HG02981 (cell line): ENCODE measurements around the gene PCDHB1.
A peak's percentile ranks its signal among the peaks of the same experiment; 100 is the strongest.
"Not testable (repeated sequence)": the region's sequence is repeated elsewhere in the genome, so short reads cannot be mapped to it uniquely, and the experiment has no call there.

ENCODE experiments used
- ATAC-seq: cut with Tn5 transposase; IDR thresholded peaks from one replicate; pipeline ENCODE4 v1.9.1; 2021; ENCODE audit warnings: mild to moderate bottlenecking, moderate library complexity; ENCODE audit not compliant: unreplicated experiment

The PCDHB1 gene

DNA sequence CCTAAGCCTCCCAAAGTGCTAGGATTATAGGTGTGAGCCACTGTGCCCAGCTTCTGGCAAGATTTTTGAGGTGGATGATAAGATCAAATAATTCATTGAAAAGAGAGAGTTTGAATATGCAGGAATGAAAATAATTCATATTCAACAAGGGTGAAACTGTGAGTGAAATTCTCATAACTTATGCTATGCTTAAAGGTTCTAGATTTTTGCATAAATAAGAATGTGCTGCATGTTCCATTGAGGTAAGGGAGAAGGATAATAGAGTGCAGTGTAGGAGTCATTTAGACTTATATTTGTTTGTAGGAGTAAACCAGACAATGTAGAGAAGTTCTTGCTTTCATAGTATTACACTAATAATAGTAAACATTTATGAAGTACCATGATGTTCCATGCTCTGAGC lies 31.1 kb downstream of the PCDHB1 start:
- ATAC-seq, result no peak

GRCh38 chr5:141084487-141084989 lies 33.4 kb downstream of the PCDHB1 start:
- peak; percentile 69 for ATAC-seq

GRCh38 chr5:141094481-141095262 lies 43.5 kb downstream of the PCDHB1 start, which contains the start of gene PCDHB2:
TSS of gene PCDHB2 (plus strand) at chr5:141094615. CDS start at chr5:141094791, 176 bp downstream.
- no peak for ATAC-seq

DNA sequence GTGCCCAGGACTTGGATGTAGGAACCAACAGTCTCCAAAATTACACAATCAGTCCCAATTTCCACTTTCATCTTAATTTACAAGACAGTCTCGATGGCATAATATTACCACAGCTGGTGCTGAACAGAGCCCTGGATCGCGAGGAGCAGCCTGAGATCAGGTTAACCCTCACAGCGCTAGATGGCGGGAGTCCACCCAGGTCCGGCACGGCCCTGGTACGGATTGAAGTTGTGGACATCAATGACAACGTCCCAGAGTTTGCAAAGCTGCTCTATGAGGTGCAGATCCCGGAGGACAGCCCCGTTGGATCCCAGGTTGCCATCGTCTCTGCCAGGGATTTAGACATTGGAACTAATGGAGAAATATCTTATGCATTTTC lies 44.1 kb downstream of the PCDHB1 start:
- ATAC-seq, result no peak

GRCh38 chr5:141096181-141096580 lies 45.0 kb downstream of the PCDHB1 start:
- ATAC-seq, result not testable (repeated sequence)

DNA sequence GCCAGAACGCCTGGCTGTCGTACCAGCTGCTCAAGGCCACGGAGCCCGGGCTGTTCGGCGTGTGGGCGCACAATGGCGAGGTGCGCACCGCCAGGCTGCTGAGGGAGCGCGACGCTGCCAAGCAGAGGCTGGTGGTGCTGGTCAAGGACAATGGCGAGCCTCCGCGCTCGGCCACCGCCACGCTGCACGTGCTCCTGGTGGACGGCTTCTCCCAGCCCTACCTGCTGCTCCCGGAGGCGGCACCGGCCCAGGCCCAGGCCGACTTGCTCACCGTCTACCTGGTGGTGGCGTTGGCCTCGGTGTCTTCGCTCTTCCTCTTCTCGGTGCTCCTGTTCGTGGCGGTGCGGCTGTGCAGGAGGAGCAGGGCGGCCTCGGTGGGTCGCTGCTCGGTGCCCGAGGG lies 45.4 kb downstream of the PCDHB1 start:
- not testable (repeated sequence) for ATAC-seq

GRCh38 chr5:141100243-141100805 lies 49.1 kb downstream of the PCDHB1 start, which contains the start of gene PCDHB3:
TSS of gene PCDHB3 (plus strand) at chr5:141100473. CDS start at chr5:141100650, 177 bp downstream.
- no peak for ATAC-seq

DNA sequence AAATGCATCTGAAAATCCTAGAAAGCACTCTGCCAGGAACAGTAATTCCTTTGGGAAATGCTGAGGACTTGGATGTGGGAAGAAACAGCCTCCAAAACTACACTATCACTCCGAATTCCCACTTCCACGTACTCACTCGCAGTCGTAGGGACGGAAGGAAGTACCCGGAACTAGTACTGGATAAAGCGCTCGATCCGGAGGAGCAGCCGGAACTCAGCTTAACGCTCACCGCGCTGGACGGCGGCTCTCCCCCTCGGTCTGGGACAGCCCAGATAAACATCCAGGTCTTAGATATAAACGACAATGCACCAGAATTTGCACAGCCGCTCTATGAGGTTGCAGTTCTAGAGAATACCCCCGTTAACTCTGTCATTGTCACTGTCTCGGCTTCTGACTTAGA lies 49.9 kb downstream of the PCDHB1 start:
- ATAC-seq, result no peak

DNA sequence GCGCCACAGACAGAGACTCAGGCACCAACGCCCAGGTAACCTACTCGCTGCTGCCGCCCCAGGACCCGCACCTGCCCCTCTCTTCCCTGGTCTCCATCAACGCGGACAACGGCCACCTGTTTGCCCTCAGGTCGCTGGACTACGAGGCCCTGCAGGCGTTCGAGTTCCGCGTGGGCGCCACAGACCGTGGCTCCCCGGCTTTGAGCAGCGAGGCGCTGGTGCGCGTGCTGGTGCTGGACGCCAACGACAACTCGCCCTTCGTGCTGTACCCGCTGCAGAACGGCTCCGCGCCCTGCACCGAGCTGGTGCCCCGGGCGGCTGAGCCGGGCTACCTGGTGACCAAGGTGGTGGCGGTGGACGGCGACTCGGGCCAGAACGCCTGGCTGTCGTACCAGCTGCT lies 50.9 kb downstream of the PCDHB1 start:
- ATAC-seq, result not testable (repeated sequence)

DNA sequence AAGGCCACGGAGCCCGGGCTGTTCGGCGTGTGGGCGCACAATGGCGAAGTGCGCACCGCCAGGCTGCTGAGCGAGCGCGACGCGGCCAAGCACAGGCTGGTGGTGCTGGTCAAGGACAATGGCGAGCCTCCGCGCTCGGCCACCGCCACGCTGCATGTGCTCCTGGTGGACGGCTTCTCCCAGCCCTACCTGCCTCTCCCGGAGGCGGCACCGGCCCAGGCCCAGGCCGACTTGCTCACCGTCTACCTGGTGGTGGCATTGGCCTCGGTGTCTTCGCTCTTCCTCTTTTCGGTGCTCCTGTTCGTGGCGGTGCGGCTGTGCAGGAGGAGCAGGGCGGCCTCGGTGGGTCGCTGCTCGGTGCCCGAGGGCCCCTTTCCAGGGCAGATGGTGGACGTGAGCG lies 51.3 kb downstream of the PCDHB1 start:
- not testable (repeated sequence) for ATAC-seq

DNA sequence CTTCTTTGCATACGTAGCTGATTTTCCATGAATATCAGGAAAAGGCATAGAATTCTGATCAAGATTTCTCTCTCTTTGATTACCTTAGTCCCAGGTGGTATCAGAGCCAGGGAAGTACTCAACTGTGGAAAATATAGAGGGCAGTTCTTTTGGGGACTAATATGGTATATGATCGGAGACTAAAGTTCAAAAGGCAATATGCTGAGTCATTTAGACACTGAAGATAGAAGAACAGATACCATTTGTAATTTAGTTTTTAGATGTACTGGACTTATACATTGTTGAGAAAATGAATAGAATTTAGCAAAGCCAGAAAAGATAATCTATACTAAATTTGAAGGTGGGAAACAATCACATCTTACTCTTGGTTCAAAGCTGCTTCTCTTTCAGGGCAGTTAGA lies 54.2 kb downstream of the PCDHB1 start:
- no peak for ATAC-seq
